GM10847 (cell line): ENCODE results near the gene ARHGAP15.

Experiments used
- POLR2A ChIP-seq: IDR thresholded peaks from 2 replicates; pipeline ENCODE4 v1.6.1; 2011; ENCODE audit not compliant: insufficient read length; ENCODE audit errors: extremely low read depth

ARHGAP15 gene

GRCh38 chr2:143181494-143181893 is 52.3 kb downstream of the ARHGAP15 start:
- TF ChIP-seq POLR2A: no peak

GRCh38 chr2:143182649-143183048 is 53.4 kb downstream of the ARHGAP15 start:
- no peak for TF ChIP-seq POLR2A

GRCh38 chr2:143183804-143184463 is 54.7 kb downstream of the ARHGAP15 start:
- no peak for TF ChIP-seq POLR2A

- no peak for TF ChIP-seq POLR2A
Observed at GRCh38 chr2:143186876-143187275, 57.7 kb downstream of the ARHGAP15 start.

GRCh38 chr2:143190431-143190830 is 61.2 kb downstream of the ARHGAP15 start:
- no peak for TF ChIP-seq POLR2A

- no peak for TF ChIP-seq POLR2A
Observed at GRCh38 chr2:143192106-143192505, 62.9 kb downstream of the ARHGAP15 start.

- no peak for TF ChIP-seq POLR2A
Observed at GRCh38 chr2:143192716-143193115, 63.5 kb downstream of the ARHGAP15 start.

GRCh38 chr2:143193121-143193520 is 63.9 kb downstream of the ARHGAP15 start:
- no peak for TF ChIP-seq POLR2A

- no peak for TF ChIP-seq POLR2A
Observed at GRCh38 chr2:143195511-143195910, 66.3 kb downstream of the ARHGAP15 start.

GRCh38 chr2:143204062-143204461 is 74.8 kb downstream of the ARHGAP15 start:
- no peak for TF ChIP-seq POLR2A

- TF ChIP-seq POLR2A: no peak
Observed at GRCh38 chr2:143205106-143205764, 76.0 kb downstream of the ARHGAP15 start.

GRCh38 chr2:143209570-143210445 is 80.6 kb downstream of the ARHGAP15 start:
- no peak for TF ChIP-seq POLR2A

- no peak for TF ChIP-seq POLR2A
Observed at GRCh38 chr2:143210446-143210819, 81.2 kb downstream of the ARHGAP15 start.

- no peak for TF ChIP-seq POLR2A
Observed at GRCh38 chr2:143217512-143218115, 88.4 kb downstream of the ARHGAP15 start.

- no peak for TF ChIP-seq POLR2A
Observed at GRCh38 chr2:143218621-143219020, 89.4 kb downstream of the ARHGAP15 start.
